Tibial nerve (tissue), 4 donors: Measurements from ENCODE around the gene KCNK10. TPM values are rescaled to one million over a fixed set of nuclear protein-coding genes. Genes with fewer than 3 reads are reported as not detected.

Experiments used
- DNase-seq, 2 donors: peaks; one replicate each; pipeline ENCODE4 v3.0.0-alpha.2; 2019; ENCODE audit warnings: low spot score in 2 of 2
- H3K27ac ChIP-seq, 4 donors: fragments of 200-600 bp; sonication (generic) in 3 of 4; one replicate each; pipeline ENCODE4 v1.5.1; 2017 to 2019; ENCODE audit warnings: mild to moderate bottlenecking in 1 of 4
- H3K27me3 ChIP-seq, 2 donors: fragments of 200-600 bp; sonication (generic) in 1 of 2; one replicate each; pipeline versions ENCODE4 v1.5.1 to v1.6.0; 2017 to 2019
- H3K36me3 ChIP-seq, 3 donors: fragments of 200-600 bp; sonication (generic); one replicate each; pipeline ENCODE4 v1.5.1; 2018 to 2019
- H3K4me1 ChIP-seq, 4 donors: fragments of 200-600 bp; sonication (generic) in 3 of 4; one replicate each; pipeline ENCODE4 v1.5.1; 2017 to 2019
- H3K4me3 ChIP-seq, 4 donors: fragments of 200-600 bp; sonication (generic) in 3 of 4; one replicate each; pipeline ENCODE4 v1.5.1; 2017 to 2019; ENCODE audit warnings: mild to moderate bottlenecking in 1 of 4, moderate library complexity in 1 of 4
- H3K9me3 ChIP-seq, 4 donors: fragments of 200-600 bp; sonication (generic) in 3 of 4; one replicate each; pipeline ENCODE4 v1.5.1; 2017 to 2019
- EP300 ChIP-seq, 2 donors: sonication (generic); formaldehyde crosslinking; IDR thresholded peaks; one replicate each; pipeline ENCODE4 v1.6.1; 2017; ENCODE audit warnings: antibody characterized with exemption in 2 of 2, mild to moderate bottlenecking in 1 of 2
- POLR2A ChIP-seq, 2 donors: fragments of 450-650 bp; IDR thresholded peaks; one replicate each; pipeline ENCODE4 v1.6.1; 2017; ENCODE audit warnings: antibody characterized with exemption in 2 of 2, mild to moderate bottlenecking in 2 of 2, moderate library complexity in 2 of 2
- WGBS, 2 donors: methylation state at CpG; one replicate each; pipeline ENCODE4 v1.1.5; 2018; 5-methylcytosine and 5-hydroxymethylcytosine counted together
- total RNA-seq, 4 donors: library from RNA; depleted of rRNA; stranded (reverse); fragments of >200 nt; gene quantifications; one replicate each; pipeline ENCODE4 v1.1.0, GENCODE V29; 2016
- TF ChIP-seq, protein P1 (sequence below), 5 experiments: fragments of 200-600 bp in 3 of 5; fragments of 450-650 bp in 2 of 5; sonication (generic) in 3 of 5; IDR thresholded peaks; one replicate each; pipeline ENCODE4 v1.5.1; 2016 to 2019; ENCODE audit warnings: antibody characterized with exemption in 5 of 5, mild to moderate bottlenecking in 3 of 5, moderate library complexity in 2 of 5

The KCNK10 gene
- total RNA-seq, 4 donors from 2014 or later = not detected

DNA sequence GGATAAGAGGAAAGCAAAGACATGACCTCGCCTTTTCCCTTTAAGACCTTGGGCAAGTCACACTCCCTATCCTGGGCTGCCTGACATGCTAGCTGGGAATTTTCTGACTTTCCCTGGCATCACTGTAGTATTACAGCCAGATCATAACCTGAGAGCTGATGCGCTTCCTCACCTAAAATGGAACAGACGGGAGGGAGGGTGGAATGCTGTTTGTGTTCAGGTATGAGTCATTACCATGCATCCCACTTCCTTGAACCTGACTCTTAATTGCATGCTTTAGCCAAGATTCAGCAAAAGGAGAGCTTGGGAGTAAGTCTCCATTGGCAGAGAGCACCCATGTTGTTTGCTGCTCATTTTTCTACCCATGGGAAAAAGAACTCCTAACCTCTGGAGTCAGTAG lies 156.5 kb downstream of the KCNK10 start:
- TF ChIP-seq EP300 (IDR thresholded peaks at IDR 0.05) = no peak
- no peak for TF ChIP-seq POLR2A (IDR thresholded peaks at IDR 0.05)
- TF ChIP-seq, protein P1, sequence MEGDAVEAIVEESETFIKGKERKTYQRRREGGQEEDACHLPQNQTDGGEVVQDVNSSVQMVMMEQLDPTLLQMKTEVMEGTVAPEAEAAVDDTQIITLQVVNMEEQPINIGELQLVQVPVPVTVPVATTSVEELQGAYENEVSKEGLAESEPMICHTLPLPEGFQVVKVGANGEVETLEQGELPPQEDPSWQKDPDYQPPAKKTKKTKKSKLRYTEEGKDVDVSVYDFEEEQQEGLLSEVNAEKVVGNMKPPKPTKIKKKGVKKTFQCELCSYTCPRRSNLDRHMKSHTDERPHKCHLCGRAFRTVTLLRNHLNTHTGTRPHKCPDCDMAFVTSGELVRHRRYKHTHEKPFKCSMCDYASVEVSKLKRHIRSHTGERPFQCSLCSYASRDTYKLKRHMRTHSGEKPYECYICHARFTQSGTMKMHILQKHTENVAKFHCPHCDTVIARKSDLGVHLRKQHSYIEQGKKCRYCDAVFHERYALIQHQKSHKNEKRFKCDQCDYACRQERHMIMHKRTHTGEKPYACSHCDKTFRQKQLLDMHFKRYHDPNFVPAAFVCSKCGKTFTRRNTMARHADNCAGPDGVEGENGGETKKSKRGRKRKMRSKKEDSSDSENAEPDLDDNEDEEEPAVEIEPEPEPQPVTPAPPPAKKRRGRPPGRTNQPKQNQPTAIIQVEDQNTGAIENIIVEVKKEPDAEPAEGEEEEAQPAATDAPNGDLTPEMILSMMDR (IDR thresholded peaks at IDR 0.05) = no peak
- 82 to 87% methylated on average over 3 of the region's 3 CpGs for WGBS, 2 donors

DNA sequence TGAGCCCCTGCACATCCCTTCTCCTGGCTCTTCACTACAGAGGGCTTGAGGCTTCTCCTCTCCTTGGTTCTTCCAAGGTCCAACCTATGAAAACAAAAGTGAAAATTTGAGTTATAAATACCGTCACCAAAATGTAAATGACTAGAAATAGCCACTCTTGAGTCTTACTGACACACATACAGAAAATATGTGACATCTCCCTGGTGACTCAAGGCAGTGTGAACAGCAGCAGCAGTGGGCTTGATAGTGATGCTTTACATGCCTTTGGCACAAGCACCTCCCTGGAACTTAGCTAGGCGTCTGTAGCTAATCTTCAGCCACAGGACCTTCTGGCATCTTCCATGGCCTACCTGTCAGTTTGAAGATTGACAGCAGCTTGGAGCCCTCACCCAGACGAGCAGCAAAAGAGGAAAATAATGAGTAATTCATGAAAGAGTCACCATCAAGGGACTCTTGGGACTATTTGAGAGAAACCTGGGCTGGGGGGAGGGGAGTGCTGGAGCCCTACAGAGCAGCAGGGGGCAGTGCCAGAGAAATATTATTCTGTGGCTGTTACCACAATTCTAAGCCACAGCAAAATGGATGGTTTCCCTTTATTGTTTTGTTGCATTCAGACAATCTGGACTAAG lies 158.0 kb downstream of the KCNK10 start:
- no peak overlapping the region for H3K4me3 ChIP-seq
- WGBS, 2 donors = 58% methylated on average over 3 of the region's 3 CpGs
- no peak overlapping the region for H3K27ac ChIP-seq
- H3K27me3 ChIP-seq = no peaks in the 10 kb centered on the region
- TF ChIP-seq, protein P1 (IDR thresholded peaks at IDR 0.05) = no peak
- TF ChIP-seq POLR2A (IDR thresholded peaks at IDR 0.05) (no peak), EP300 (IDR thresholded peaks at IDR 0.05) (no peak)
- H3K4me1 ChIP-seq = no peaks in the 10 kb centered on the region
- no peak for DNase-seq
- peaks cover 0 to 11% (median 0%) of the 10 kb centered on the region in 4 donors for H3K9me3 ChIP-seq
- H3K36me3 ChIP-seq = no peaks in the 10 kb centered on the region

More for the DNA sequence above, 156.5 kb downstream of the KCNK10 start:
- H3K9me3 ChIP-seq = peaks cover 0 to 11% (median 0%) of the 10 kb centered on the region in 4 donors
- no peak for DNase-seq
- no peak overlapping the region for H3K27ac ChIP-seq
- H3K36me3 ChIP-seq = no peaks in the 10 kb centered on the region
- H3K4me1 ChIP-seq = no peaks in the 10 kb centered on the region
- no peak overlapping the region for H3K4me3 ChIP-seq
- no peaks in the 10 kb centered on the region for H3K27me3 ChIP-seq

DNA sequence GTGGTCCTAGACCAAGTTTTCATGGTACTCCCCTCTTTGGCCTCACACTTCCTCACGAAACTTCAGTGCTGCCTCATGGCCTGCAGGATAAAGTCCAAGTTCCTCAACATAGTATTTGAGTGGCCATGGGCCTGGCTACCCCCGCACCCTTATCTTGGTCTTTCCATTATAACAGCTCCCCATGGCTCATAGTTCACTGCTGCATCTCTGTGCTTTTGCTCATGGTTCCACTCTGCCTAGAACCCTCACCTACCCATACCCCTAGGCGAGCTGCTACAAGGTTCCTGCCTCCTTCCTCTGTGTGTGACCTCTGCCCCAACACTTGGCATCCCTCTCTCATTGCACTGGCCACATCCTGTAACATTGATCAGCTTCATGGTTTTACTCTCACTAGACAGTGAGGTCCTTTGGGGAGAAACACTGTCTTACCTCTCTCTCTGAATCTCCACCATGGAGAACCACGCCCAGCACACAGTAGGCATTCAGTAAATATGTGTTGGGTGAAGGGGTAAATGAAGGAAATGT lies 159.3 kb downstream of the KCNK10 start:
- no peak for DNase-seq
- Histone ChIP-seq H3K9me3 (peaks cover 0 to 5% (median 0%) of the 10 kb centered on the region in 4 donors), H3K4me1 (no peaks in the 10 kb centered on the region), H3K27ac (no peak overlapping the region), H3K4me3 (no peak overlapping the region), H3K27me3 (no peaks in the 10 kb centered on the region), H3K36me3 (no peaks in the 10 kb centered on the region)
- TF ChIP-seq, protein P1 (IDR thresholded peaks at IDR 0.05) = no peak
- TF ChIP-seq POLR2A (IDR thresholded peaks at IDR 0.05) = no peak
- TF ChIP-seq EP300 (IDR thresholded peaks at IDR 0.05) = no peak
- 77 to 78% methylated on average over 4 of the region's 4 CpGs for WGBS, 2 donors

DNA sequence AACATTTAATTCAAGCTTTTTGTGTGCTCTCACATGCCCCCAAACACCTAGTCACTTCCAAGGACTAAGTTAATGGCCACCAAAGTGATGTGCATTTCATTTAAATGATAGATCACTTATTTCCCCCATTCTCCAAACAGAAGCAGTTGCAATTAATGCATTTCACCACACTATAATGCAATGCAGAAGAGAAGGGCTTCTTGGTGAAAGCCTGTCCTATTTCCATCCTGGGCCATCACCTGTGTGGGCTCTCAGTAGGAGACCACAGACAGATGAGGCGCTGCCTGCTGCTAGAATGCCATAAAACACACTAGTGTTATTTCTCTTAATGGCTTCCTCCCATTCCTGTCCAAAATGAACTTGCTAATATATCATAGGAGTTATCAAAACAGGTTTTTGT lies 166.9 kb downstream of the KCNK10 start:
- TF ChIP-seq POLR2A (IDR thresholded peaks at IDR 0.05) (no peak), EP300 (IDR thresholded peaks at IDR 0.05) (no peak)
- TF ChIP-seq, protein P1 (IDR thresholded peaks at IDR 0.05) = no peak
- Histone ChIP-seq H3K4me1 (no peaks in the 10 kb centered on the region), H3K27me3 (no peaks in the 10 kb centered on the region), H3K36me3 (no peaks in the 10 kb centered on the region), H3K27ac (no peak overlapping the region), H3K9me3 (no peaks in the 10 kb centered on the region), H3K4me3 (no peak overlapping the region)
- 39 to 50% methylated on average over 1 of the region's 1 CpG for WGBS, 2 donors
- DNase-seq = no peak

DNA sequence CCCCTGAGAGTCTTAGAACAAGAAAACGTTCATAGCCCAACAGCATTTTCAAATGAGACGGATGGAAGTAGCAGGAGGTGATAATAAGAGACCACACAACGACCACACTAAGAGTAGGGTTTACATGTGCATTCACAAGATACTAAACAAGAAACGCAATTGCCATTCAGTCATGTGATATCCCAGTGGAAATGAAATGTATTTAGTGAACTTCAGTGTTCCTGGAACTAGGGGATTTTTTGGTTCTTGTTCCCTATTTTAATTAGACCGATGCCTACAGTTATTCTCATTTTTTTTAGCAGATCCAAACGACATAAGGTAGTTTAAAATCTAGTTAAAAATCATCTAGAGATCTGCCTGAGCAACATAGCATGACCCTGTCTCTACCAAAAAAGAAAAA lies 168.1 kb downstream of the KCNK10 start:
- H3K9me3 ChIP-seq = no peaks in the 10 kb centered on the region
- no peak overlapping the region for H3K27ac ChIP-seq
- no peaks in the 10 kb centered on the region for H3K27me3 ChIP-seq
- H3K4me1 ChIP-seq = no peaks in the 10 kb centered on the region
- no peak overlapping the region for H3K4me3 ChIP-seq
- TF ChIP-seq POLR2A (IDR thresholded peaks at IDR 0.05) (no peak), EP300 (IDR thresholded peaks at IDR 0.05) (no peak)
- TF ChIP-seq, protein P1 (IDR thresholded peaks at IDR 0.05) = no peak
- H3K36me3 ChIP-seq = no peaks in the 10 kb centered on the region
- DNase-seq = no peak
- 67 to 71% methylated on average over 6 of the region's 6 CpGs for WGBS, 2 donors
